Subcutaneous adipose tissue (tissue), 4 donors: Measurements from ENCODE around the gene FYB1. TPM values are rescaled to one million over a fixed set of nuclear protein-coding genes. Genes with fewer than 3 reads are reported as not detected.

Experiments used
- CTCF ChIP-seq: fragments of 450-650 bp; IDR thresholded peaks from one replicate; pipeline ENCODE4 v1.5.1; 2016; ENCODE audit warnings: low read depth, mild to moderate bottlenecking, control low read depth, antibody characterized with exemption, moderate library complexity
- total RNA-seq, 4 donors: library from RNA; depleted of rRNA; stranded (reverse); fragments of >200 nt; gene quantifications; one replicate each; pipeline ENCODE4 v1.1.0, GENCODE V29; 2016

The FYB1 gene
- total RNA-seq, 4 donors from 2014 or later: 7.5 to 80.6 (median 26.7) TPM

GRCh38 chr5:39176759-39177630, 42.4 kb downstream of the FYB1 start:
- no peak for TF ChIP-seq CTCF

- TF ChIP-seq CTCF: no peak
These were observed 43.9 kb downstream of the FYB1 start for GRCh38 chr5:39175273-39175955.

- TF ChIP-seq CTCF: no peak
These were observed 46.3 kb downstream of the FYB1 start for GRCh38 chr5:39173069-39173468.

DNA sequence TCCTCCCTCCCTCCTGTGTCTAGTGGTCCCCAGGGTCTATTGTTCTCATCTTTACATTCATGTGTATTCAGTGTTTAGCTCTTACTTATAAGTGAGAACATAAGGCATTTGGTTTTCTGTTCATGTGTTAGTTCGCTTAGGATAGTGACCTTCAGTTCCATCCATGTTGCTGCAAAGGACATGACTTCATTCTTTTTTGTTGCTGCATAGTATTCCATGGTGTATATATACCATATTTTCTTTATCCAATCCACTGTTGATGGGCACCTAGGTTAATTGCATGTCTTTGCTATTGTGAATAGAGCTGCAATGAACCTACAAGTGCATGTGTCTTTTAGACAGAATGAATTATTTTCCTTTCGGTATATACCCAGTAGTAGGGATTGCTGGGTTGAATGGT, 46.8 kb downstream of the FYB1 start:
- no peak for TF ChIP-seq CTCF

- no peak for TF ChIP-seq CTCF
These were observed 47.7 kb downstream of the FYB1 start for GRCh38 chr5:39171647-39172046.

DNA sequence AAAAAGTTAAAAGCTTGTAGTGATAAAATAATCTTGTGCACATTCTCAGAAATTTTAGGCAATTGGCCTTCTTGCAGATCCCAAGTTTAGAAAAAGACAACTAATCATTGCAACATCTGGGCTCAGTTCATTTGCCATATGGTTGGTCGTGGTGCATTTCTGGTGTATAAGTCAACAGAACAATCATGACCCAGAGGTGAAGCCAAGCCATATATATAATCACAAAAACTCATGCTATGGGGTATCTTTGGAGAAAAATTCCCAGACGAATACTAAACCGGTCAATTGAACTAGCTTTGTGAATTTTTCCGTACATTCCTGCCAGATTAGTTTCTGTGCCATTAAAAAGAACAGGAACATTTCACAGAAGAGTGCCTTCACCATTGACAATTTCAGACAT, 50.3 kb downstream of the FYB1 start:
- no peak for TF ChIP-seq CTCF

DNA sequence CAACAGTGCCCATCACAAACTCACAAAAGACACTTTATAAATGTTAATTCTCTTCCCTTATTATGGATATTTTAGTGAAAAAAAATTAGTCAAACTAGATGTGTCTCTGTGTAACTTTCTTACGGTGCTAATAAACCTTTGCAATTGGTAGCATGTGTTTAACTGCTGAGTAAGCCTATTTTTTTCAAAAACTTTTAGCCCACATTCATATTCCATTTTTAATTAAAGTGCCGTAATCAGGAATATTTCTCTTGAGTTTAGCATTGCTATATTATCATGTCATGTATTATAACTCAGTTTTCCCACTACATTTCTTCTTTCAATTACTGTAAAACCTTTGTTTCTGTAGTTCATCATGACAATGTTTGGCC, 51.4 kb downstream of the FYB1 start:
- no peak for TF ChIP-seq CTCF
